ENCODE measurements around the gene PLCL1. TPM values are rescaled to one million over a fixed set of nuclear protein-coding genes. Genes with fewer than 3 reads are reported as not detected.

Gene PLCL1
- total RNA-seq, 4 donors from 2014 or later: 6.6 to 10.0 (median 7.9) TPM

GRCh38 chr2:197862246-197862955, 58.0 kb downstream of the PLCL1 start:
- no peak overlapping the region for H3K4me3 ChIP-seq
- no peaks in the 10 kb centered on the region for H3K4me1 ChIP-seq
- H3K27me3 ChIP-seq: no peaks in the 10 kb centered on the region
- peaks cover 0 to 12% (median 0%) of the 10 kb centered on the region in 4 donors for H3K9me3 ChIP-seq
- H3K36me3 ChIP-seq: no peaks in the 10 kb centered on the region
- WGBS, 2 donors: 87 to 91% methylated on average over 1 of the region's 1 CpG
- no peak for DNase-seq (ENCODE audit: low spot score in 2 of 2)
- TF ChIP-seq, protein P1, sequence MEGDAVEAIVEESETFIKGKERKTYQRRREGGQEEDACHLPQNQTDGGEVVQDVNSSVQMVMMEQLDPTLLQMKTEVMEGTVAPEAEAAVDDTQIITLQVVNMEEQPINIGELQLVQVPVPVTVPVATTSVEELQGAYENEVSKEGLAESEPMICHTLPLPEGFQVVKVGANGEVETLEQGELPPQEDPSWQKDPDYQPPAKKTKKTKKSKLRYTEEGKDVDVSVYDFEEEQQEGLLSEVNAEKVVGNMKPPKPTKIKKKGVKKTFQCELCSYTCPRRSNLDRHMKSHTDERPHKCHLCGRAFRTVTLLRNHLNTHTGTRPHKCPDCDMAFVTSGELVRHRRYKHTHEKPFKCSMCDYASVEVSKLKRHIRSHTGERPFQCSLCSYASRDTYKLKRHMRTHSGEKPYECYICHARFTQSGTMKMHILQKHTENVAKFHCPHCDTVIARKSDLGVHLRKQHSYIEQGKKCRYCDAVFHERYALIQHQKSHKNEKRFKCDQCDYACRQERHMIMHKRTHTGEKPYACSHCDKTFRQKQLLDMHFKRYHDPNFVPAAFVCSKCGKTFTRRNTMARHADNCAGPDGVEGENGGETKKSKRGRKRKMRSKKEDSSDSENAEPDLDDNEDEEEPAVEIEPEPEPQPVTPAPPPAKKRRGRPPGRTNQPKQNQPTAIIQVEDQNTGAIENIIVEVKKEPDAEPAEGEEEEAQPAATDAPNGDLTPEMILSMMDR (IDR thresholded peaks at IDR 0.05): no peak
- no peak for TF ChIP-seq POLR2A (IDR thresholded peaks at IDR 0.05)
- H3K27ac ChIP-seq: no peak overlapping the region

DNA sequence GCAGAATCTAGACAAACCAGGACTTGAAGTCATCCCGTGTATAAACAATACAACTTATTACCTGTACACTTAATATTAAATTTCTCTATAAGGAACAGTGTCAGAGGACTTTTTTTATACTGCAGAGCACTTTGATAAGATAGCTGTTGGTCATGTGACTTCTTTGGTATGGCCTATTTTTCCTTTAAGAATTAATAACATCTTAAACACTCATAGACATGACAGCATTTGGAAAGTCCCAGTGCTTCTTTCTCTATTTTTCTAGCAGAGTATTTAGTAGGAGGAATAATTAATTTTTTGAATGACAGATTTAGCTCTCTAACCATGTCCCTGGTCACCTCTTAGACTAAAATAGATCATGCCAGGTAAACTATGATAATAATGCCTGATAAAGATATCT, 59.4 kb downstream of the PLCL1 start:
- Histone ChIP-seq H3K36me3 (no peaks in the 10 kb centered on the region), H3K27me3 (no peaks in the 10 kb centered on the region), H3K27ac (no peak overlapping the region), H3K4me3 (no peak overlapping the region), H3K4me1 (no peaks in the 10 kb centered on the region), H3K9me3 (peaks cover 0 to 3% (median 0%) of the 10 kb centered on the region in 4 donors)
- no peak for DNase-seq (ENCODE audit: low spot score in 2 of 2)
- TF ChIP-seq EP300 (IDR thresholded peaks at IDR 0.05) (no peak), POLR2A (IDR thresholded peaks at IDR 0.05) (no peak)
- TF ChIP-seq, protein P1 (IDR thresholded peaks at IDR 0.05): no peak
- WGBS, 2 donors: 95 to 98% methylated on average over 1 of the region's 1 CpG

- Histone ChIP-seq H3K4me1 (no peaks in the 10 kb centered on the region), H3K27ac (no peak overlapping the region), H3K36me3 (no peaks in the 10 kb centered on the region), H3K27me3 (no peaks in the 10 kb centered on the region), H3K9me3 (no peaks in the 10 kb centered on the region), H3K4me3 (no peak overlapping the region)
- no peak for DNase-seq (ENCODE audit: low spot score in 2 of 2)
- TF ChIP-seq, protein P1 (IDR thresholded peaks at IDR 0.05): no peak
- TF ChIP-seq POLR2A (IDR thresholded peaks at IDR 0.05) (no peak), EP300 (IDR thresholded peaks at IDR 0.05) (no peak)
Observed at GRCh38 chr2:197866455-197866854, 62.1 kb downstream of the PLCL1 start.

- TF ChIP-seq, protein P1 (IDR thresholded peaks at IDR 0.05): no peak
- TF ChIP-seq POLR2A (IDR thresholded peaks at IDR 0.05) (no peak), EP300 (IDR thresholded peaks at IDR 0.05) (no peak)
- H3K36me3 ChIP-seq: no peaks in the 10 kb centered on the region
- no peaks in the 10 kb centered on the region for H3K4me1 ChIP-seq
- WGBS, 2 donors: 95 to 97% methylated on average over 2 of the region's 2 CpGs
- H3K27ac ChIP-seq: no peak overlapping the region
- DNase-seq (ENCODE audit: low spot score in 2 of 2): no peak
- H3K9me3 ChIP-seq: no peaks in the 10 kb centered on the region
- no peak overlapping the region for H3K4me3 ChIP-seq
- no peaks in the 10 kb centered on the region for H3K27me3 ChIP-seq
Observed at GRCh38 chr2:197867033-197867432, 62.6 kb downstream of the PLCL1 start.

DNA sequence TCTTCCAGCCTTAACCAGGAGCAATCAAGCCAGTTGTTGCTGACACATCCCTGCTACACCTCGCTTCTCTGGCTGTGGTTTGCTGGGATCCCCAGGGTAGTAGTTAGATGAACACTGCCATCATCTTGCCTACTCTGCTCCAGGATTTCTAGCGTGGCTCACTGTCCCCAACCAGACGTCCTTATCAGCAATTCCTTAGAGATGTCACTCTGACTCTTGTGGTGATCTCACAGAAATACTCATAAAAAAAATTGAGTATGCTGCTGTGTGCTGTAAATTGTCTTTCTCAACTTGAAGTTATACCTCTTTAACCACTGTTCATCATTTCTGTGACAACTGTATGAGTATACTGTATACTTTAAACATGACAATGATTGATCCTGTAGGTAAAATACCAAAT, 63.2 kb downstream of the PLCL1 start:
- TF ChIP-seq EP300 (IDR thresholded peaks at IDR 0.05) (no peak), POLR2A (IDR thresholded peaks at IDR 0.05) (no peak)
- TF ChIP-seq, protein P1 (IDR thresholded peaks at IDR 0.05): no peak
- 72 to 79% methylated on average over 3 of the region's 3 CpGs for WGBS, 2 donors
- Histone ChIP-seq H3K27me3 (no peaks in the 10 kb centered on the region), H3K27ac (no peak overlapping the region), H3K9me3 (no peaks in the 10 kb centered on the region), H3K4me3 (no peak overlapping the region), H3K4me1 (no peaks in the 10 kb centered on the region), H3K36me3 (no peaks in the 10 kb centered on the region)
- DNase-seq (ENCODE audit: low spot score in 2 of 2): no peak
